Amygdala (tissue), 56 donors: Measurements from ENCODE around the gene GGCX.
"Not testable (repeated sequence)": the region's sequence is repeated elsewhere in the genome, so short reads cannot be mapped to it uniquely, and the experiment has no call there.

Source experiments
- DNase-seq, 56 donors: peaks; one replicate each; lab custom pipeline; 2025; lab: John Stamatoyannopoulos, UW

Gene GGCX

GRCh38 chr2:85544915-85545779, 16.1 kb downstream of the GGCX start:
- not testable (repeated sequence) for DNase-seq

GRCh38 chr2:85544254-85544691, 17.0 kb downstream of the GGCX start:
- DNase-seq = not testable (repeated sequence)

GRCh38 chr2:85542777-85543176, 18.5 kb downstream of the GGCX start:
- no peak for DNase-seq

DNA sequence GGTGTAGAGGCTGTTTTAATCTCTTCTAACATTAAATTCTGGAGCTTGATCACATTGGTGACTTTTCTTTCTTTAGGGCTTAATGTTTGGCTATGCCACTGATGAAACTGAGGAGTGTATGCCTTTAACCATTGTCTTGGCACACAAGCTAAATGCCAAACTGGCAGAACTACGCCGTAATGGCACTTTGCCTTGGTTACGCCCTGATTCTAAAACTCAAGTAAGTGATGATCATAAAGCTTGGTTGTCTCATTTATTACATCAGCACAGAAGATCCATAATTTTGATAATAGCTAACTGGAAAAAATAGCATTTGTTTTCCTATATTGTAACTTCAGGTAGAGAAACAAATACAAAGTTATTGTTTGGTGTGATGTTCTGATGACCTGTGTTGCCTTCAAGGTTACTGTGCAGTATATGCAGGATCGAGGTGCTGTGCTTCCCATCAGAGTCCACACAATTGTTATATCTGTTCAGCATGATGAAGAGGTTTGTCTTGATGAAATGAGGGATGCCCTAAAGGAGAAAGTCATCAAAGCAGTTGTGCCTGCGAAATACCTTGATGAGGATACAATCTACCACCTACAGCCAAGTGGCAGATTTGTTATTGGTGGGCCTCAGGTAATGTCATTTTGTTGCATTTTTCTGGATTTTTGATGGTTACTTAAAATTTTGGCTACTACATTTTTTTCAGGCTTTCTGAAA, 19.4 kb downstream of the GGCX start:
- no peak for DNase-seq

DNA sequence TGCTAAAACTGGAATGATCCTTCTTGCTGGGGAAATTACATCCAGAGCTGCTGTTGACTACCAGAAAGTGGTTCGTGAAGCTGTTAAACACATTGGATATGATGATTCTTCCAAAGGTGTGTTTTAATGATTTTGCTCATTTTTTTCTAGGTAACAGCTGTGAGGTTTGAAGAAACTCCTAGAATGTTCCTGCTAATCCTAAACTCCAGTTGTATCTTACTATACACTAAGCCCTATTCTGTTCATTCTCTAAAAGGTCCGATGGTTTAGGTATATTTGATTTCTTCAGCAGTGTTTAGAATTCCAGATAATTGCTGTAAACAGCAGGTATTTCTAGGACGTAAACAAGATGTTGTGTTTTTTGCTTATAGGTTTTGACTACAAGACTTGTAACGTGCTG, 20.0 kb downstream of the GGCX start:
- no peak for DNase-seq

DNA sequence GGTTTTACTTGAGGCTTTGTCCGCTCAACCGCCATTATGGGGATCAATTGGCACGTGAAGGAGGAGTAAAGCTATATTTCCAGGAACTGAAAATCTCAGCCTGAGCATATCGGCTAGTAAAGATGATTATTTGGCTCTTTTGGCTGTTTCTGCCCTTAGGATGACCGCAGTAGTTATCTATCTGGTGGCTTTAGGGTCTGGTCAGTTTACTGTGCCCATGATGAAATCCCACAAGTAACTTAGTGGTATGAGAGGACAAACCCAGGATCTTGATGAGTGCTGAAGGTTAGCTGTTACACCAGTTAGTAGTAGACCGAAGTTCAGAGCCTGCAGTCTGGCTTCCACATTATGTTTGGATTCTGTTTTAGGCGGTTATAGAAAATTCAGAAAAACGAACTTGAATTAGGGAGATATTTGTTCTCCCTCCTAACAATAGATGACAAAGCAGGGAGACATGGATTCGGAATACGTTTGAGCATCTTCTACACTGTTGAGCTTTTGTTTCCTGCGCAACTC, 21.1 kb downstream of the GGCX start:
- DNase-seq = no peak

- peak in 46 of 56 donors; percentile 17 to 91 (median 59) for DNase-seq
Observed at GRCh38 chr2:85539361-85540132, 21.7 kb downstream of the GGCX start.

DNA sequence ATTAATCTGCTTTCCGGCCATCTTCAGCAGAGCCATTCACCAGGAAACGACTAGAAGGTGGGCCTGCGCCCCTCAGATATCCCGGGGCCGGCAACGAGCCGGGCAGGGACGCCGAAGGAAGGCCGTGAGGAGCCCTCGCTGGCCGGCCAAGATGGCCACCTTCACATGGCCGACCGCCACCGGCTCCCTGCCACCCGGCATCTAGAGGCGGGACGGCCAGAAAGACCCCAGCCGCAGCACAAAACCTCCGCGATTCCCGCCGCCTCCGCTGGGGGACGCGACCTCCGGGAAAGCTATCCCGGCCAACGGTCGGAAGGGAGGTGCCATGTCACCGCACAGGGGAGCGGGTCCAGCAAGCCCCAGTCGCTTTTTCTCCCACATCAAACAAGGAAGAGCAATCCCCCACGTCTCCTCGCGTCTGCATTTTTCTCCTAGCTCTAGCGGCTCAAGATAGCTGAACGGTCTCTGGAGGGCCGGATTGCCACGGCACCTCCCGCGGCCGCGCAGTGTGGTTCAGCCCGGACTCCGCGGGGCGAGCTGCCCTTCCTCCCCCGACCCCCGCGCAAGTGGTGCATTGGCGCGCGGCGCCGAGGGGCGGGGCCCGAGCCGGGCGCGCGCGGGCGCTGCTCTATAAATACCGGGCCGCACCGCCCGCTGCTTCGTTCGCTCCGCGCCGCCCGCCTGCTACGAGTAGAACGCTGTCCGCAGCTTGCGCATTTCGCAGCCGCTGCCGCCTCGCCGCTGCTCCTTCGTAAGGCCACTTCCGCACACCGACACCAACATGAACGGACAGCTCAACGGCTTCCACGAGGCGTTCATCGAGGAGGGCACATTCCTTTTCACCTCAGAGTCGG, 22.6 kb downstream of the GGCX start, which contains the start of gene MAT2A:
Gene MAT2A (plus strand): TSS at position 662 of the 854 bp plus-strand sequence. CDS start 120 bp downstream, at position 782.
- DNase-seq = peak; percentile 67 to 99 (median 93)

DNA sequence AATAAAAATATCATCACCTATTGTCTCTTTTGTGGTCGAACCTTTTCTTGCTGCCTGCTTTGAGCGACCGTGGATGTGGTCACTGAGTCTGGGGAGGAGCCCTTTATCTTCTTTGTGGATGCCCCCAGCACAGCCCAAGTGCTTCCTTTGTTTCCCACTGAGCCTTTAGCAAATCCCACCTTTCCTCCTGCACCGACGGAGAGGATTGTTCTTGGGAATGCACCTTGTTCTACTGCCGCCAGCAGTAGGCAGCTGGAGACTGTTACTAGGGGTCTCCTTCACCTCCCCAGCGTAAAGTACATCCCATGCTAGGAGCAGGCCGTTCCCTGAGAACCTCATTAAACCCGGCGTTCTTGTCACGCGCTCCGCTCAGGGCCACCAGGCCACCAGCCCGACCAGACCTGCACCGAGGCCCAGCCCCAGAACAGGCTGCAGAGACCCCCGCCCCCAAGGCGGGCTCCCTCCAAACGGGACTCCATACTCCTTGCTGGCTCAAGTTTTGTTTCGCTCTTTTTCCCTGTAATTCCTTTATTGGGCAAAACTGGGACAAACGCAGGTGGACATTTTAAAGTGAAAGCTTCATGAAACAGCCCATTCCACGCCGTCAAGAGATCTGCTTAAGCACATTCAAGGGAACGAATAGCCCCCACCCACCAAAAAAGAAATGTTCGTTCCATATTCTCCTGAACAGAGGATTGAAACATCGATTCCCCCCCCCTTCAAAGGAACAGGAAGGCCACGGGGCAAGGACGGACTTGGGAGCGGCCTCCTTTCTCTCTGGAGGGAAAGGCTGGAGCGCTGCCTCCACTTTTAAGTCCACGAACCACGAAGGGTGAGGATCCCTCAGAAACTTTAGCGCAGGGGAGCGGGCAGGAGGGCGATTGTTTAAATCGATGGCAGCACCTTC, 23.4 kb downstream of the GGCX start:
- peak in 47 of 56 donors; percentile 9 to 75 (median 46) for DNase-seq

GRCh38 chr2:85536479-85536878, 24.8 kb downstream of the GGCX start:
- peak in 1 of 56 donors; percentile 14 for DNase-seq

GRCh38 chr2:85534881-85535280, 26.4 kb downstream of the GGCX start:
- DNase-seq = no peak

GRCh38 chr2:85534099-85534498, 27.2 kb downstream of the GGCX start:
- DNase-seq = no peak

DNA sequence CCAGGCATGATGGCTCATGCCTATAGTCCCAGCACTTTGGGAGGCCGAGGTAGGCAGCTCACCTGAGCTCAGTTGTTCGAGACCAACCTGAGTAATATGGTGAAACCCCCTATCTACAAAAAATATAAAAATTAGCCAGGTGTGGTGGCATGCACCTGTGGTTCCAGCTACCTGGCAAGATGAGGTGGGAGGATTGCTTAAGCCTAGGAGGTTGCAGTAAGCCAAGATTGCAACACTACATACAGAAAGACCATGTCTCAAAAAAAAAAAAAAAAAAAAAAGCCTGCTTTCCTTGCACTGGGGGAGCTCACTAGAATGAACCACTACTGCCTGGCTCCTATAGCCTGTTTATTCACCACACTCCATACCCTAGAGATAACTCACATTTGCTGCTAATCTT, 29.7 kb downstream of the GGCX start:
- no peak for DNase-seq

- DNase-seq = no peak
Observed at GRCh38 chr2:85529809-85530208, 31.5 kb downstream of the GGCX start.

GRCh38 chr2:85528355-85528754, 32.9 kb downstream of the GGCX start:
- no peak for DNase-seq

DNA sequence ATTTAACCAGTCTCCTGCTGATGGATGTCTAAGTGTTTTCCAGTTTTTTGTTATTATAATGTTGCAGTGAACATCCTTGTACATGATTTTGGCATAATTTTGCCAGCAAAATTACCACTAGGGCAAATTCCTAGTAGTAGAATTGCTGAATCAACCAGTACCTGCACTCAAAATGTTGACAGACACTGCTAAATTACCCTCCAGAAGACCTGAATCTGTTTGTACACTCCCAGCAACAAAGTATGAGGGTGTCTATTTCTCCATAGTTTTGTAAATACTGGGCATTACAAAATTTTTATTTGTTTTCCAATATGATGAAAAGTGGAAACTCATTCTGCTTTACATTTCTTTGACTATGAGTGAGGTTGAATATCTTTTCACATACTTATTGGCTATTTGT, 33.5 kb downstream of the GGCX start:
- DNase-seq = no peak

DNA sequence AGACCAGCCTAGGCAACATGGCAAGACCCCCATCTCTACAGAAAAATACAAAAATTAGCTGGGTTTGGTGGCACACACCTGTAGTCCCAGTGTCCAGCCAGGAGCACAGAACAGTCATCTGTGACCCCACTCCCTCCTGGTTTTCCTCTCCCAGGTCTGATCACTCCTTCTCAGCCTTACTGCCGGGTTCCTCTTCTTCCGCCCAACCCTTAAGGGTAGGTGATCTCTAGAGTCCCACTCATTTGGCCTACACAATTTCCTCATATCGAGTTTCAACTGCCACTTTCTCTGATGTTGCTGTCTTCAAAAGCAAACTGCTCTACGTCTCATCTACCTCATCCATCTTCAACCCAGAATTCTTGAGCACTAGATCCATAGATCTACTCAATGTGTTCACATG, 35.7 kb downstream of the GGCX start:
- no peak for DNase-seq

- no peak for DNase-seq
Observed at GRCh38 chr2:85525029-85525428, 36.3 kb downstream of the GGCX start.
